ENCODE data around the gene SHISA7. TPM values are rescaled to one million over a fixed set of nuclear protein-coding genes. Genes with fewer than 3 reads are reported as not detected.

Gene SHISA7
- total RNA-seq, 1 experiment from 2014 or later: not detected

DNA sequence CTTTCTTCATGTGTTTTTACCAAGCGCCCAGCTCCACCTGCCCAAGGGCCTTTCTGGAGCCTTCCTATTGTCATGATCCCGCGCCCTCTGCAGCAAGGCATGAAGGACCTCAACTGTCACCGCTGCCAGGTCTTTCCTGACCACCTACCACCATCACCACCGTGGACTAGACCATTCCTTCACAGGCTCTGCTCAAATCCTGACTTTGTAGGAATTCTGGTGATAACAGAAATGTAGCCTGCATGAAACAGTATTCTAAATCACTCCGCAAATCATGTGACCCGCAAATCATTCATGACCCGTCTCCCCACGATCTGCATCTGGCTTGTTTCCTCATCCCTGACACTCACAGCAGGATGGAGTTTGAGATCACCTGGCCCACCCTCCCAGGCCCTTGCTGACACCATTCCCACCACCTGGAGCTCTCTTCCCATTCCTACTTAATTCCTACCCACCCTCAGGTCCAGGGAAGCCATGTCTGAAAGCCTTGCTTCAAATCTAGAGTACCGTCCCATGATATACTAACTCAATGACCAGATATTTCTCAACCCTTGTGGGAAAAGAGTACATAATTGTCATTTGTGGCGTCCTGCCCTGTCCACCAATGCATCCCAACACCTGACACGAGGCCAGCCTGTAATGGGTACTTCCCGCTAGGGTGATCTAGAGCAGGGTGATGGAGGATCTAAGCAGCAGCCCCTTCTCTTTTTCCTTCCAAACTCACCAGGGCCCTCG, 36.8 kb downstream of the SHISA7 start:
- Histone ChIP-seq H3K4me2 (ENCODE audit: low read length) (peak overlapping the region; percentile 97), H3K4me3 (ENCODE audit: low read length) (peak overlapping the region; percentile 79), H3K27ac (ENCODE audit: low read length) (no peak overlapping the region), H4K20me1 (ENCODE audit: low read length) (peaks cover 49% of the 10 kb centered on the region), H2AFZ (ENCODE audit: low read length) (no peak overlapping the region), H3K27me3 (ENCODE audit: low read length) (no peaks in the 10 kb centered on the region), H3K9ac (ENCODE audit: low read length) (peak overlapping the region; percentile 95), H3K79me2 (ENCODE audit: low read length) (peaks cover 55% of the 10 kb centered on the region), H3F3A (ENCODE audit: low read length, unreplicated experiment) (peaks cover 10% of the 10 kb centered on the region), H3K36me3 (ENCODE audit: low read depth, low read length) (peaks cover 47% of the 10 kb centered on the region), H3K9me2 (replicated peaks; ENCODE audit: low read length) (no peaks in the 10 kb centered on the region), H3K4me1 (ENCODE audit: insufficient read depth, low read length) (peaks cover 20% of the 10 kb centered on the region), H3K9me3 (ENCODE audit: low read length) (no peaks in the 10 kb centered on the region)
- intact Hi-C loops (cut with micrococcal nuclease): no loop called here
- no TSS peak for BruUV-seq (replicated peaks)
- TF ChIP-seq, protein P1, sequence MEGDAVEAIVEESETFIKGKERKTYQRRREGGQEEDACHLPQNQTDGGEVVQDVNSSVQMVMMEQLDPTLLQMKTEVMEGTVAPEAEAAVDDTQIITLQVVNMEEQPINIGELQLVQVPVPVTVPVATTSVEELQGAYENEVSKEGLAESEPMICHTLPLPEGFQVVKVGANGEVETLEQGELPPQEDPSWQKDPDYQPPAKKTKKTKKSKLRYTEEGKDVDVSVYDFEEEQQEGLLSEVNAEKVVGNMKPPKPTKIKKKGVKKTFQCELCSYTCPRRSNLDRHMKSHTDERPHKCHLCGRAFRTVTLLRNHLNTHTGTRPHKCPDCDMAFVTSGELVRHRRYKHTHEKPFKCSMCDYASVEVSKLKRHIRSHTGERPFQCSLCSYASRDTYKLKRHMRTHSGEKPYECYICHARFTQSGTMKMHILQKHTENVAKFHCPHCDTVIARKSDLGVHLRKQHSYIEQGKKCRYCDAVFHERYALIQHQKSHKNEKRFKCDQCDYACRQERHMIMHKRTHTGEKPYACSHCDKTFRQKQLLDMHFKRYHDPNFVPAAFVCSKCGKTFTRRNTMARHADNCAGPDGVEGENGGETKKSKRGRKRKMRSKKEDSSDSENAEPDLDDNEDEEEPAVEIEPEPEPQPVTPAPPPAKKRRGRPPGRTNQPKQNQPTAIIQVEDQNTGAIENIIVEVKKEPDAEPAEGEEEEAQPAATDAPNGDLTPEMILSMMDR (conservative IDR thresholded peaks at IDR 0.05; ENCODE audit: low read depth, low read length): no peak
- TF ChIP-seq EZH2 (IDR thresholded peaks at IDR 0.05; ENCODE audit: low read length, unreplicated experiment) (no peak), EZH2phosphoT487 (IDR thresholded peaks at IDR 0.05; ENCODE audit: borderline replicate concordance, low read length) (no peak)
- POLR2A ChIA-PET (ENCODE audit: unreplicated experiment): interaction anchor here (0.6 kb wide), 1 partner anchor 1258 kb away, joined by 4 read pairs; no protein-coding TSS in a partner anchor
- DNase-seq (no peak), ATAC-seq (no peak)
- CTCF ChIA-PET: interaction anchor here (0.9 kb wide), 1 partner anchor 81 kb away, joined by 3 read pairs; no protein-coding TSS in a partner anchor

- CTCF ChIA-PET: interaction anchor here (0.9 kb wide), 1 partner anchor 82 kb away, joined by 3 read pairs; no protein-coding TSS in a partner anchor
Observed at GRCh38 chr19:55405638-55406037, 37.5 kb downstream of the SHISA7 start.

More at GRCh38 chr19:55405638-55406037, 37.5 kb downstream of the SHISA7 start:
- TF ChIP-seq, protein P1 (conservative IDR thresholded peaks at IDR 0.05; ENCODE audit: low read depth, low read length): no peak
- TF ChIP-seq EZH2 (IDR thresholded peaks at IDR 0.05; ENCODE audit: low read length, unreplicated experiment) (no peak), EZH2phosphoT487 (IDR thresholded peaks at IDR 0.05; ENCODE audit: borderline replicate concordance, low read length) (no peak)
- Histone ChIP-seq H3K27ac (ENCODE audit: low read length) (no peak overlapping the region), H4K20me1 (ENCODE audit: low read length) (peaks cover 53% of the 10 kb centered on the region), H3K4me3 (ENCODE audit: low read length) (peak overlapping the region; percentile 79), H3K27me3 (ENCODE audit: low read length) (no peaks in the 10 kb centered on the region), H3K9me3 (ENCODE audit: low read length) (no peaks in the 10 kb centered on the region), H3K4me1 (ENCODE audit: insufficient read depth, low read length) (peaks cover 20% of the 10 kb centered on the region), H3K9me2 (replicated peaks; ENCODE audit: low read length) (no peaks in the 10 kb centered on the region), H3K9ac (ENCODE audit: low read length) (peak overlapping the region; percentile 95; the same call in 1 of the 2 replicates), H3K79me2 (ENCODE audit: low read length) (peaks cover 55% of the 10 kb centered on the region), H3K36me3 (ENCODE audit: low read depth, low read length) (peaks cover 51% of the 10 kb centered on the region), H3K4me2 (ENCODE audit: low read length) (peak overlapping the region; percentile 97), H3F3A (ENCODE audit: low read length, unreplicated experiment) (peaks cover 14% of the 10 kb centered on the region), H2AFZ (ENCODE audit: low read length) (no peak overlapping the region)
- POLR2A ChIA-PET (ENCODE audit: unreplicated experiment): interaction anchor here (0.6 kb wide), 1 partner anchor 1257 kb away, joined by 4 read pairs; no protein-coding TSS in a partner anchor
- intact Hi-C loops (cut with micrococcal nuclease): no loop called here
- no TSS peak for BruUV-seq (replicated peaks)
- no peak for ATAC-seq
- DNase-seq: no peak
